IMR-90 (cell line): ENCODE measurements around the gene IL36A. TPM values are rescaled to one million over a fixed set of nuclear protein-coding genes. Genes with fewer than 3 reads are reported as not detected.

Source experiments
- ATAC-seq: fragments of 200-7000 bp; cut with Tn5 transposase; 2 replicates; pipeline ENCODE4 v1.9.1; 2020; ENCODE audit warnings: low read depth, mild to moderate bottlenecking, moderate library complexity
- BruUV-seq: library from RNA; stranded (reverse); fragments of 400-500 nt; replicated peaks from 2 replicates; lab custom pipeline; 2021; lab: Mats Ljungman, UMichigan
- CTCF ChIA-PET: fragments of 300-600 bp; formaldehyde crosslinking; extraction: SDS; loops from one replicate; lab custom pipeline; 2021; ENCODE audit warnings: antibody characterized with exemption; lab: Yijun Ruan, JAX
- POLR2A ChIA-PET: fragments of 300-600 bp; sonication (Branson Sonifier 250); formaldehyde crosslinking; loops from one replicate; lab custom pipeline; 2022; ENCODE audit warnings: antibody characterized with exemption; ENCODE audit not compliant: unreplicated experiment; lab: Charles Lee
- DNase-seq: peaks from one replicate; pipeline ENCODE4 v3.0.0; 2013
- H2AFZ ChIP-seq: replicated peaks from 2 replicates; pipeline ENCODE3; 2013; ENCODE audit warnings: low read length, mild to moderate bottlenecking; ENCODE audit not compliant: poor library complexity
- H2AK5ac ChIP-seq: 2 replicates; pipeline ENCODE4 v1.6.1; 2013; ENCODE audit warnings: low read depth, low read length, inconsistent platforms
- H2AK9ac ChIP-seq: replicated peaks from 2 replicates; pipeline ENCODE3; 2013; ENCODE audit warnings: mild to moderate bottlenecking, low read depth, low read length, moderate library complexity; ENCODE audit not compliant: poor library complexity
- H2BK120ac ChIP-seq: 2 replicates; pipeline ENCODE4 v1.6.1; 2013; ENCODE audit warnings: low read depth, low read length, inconsistent platforms
- H2BK15ac ChIP-seq: 3 replicates; pipeline ENCODE4 v1.6.1; 2013; ENCODE audit warnings: low read depth, low read length, inconsistent platforms
- H2BK20ac ChIP-seq: 2 replicates; pipeline ENCODE4 v1.6.1; 2013; ENCODE audit warnings: low read depth, mild to moderate bottlenecking, inconsistent platforms, low read length, moderate library complexity
- H2BK5ac ChIP-seq: 2 replicates; pipeline ENCODE4 v1.6.1; 2013; ENCODE audit warnings: mild to moderate bottlenecking, low read depth, low read length, inconsistent platforms; ENCODE audit not compliant: poor library complexity, severe bottlenecking
- H3K14ac ChIP-seq: replicated peaks from 2 replicates; pipeline ENCODE4 v1.6.1; 2013; ENCODE audit warnings: low read depth, low read length, inconsistent platforms
- H3K18ac ChIP-seq: 2 replicates; pipeline ENCODE4 v1.6.1; 2013; ENCODE audit warnings: low read depth, low read length, control low read depth
- H3K23ac ChIP-seq: 2 replicates; pipeline ENCODE4 v1.6.1; 2013; ENCODE audit warnings: low read depth, low read length, inconsistent platforms
- H3K27ac ChIP-seq: 2 replicates; pipeline ENCODE4 v1.5.1; 2013; ENCODE audit warnings: mild to moderate bottlenecking, control low read depth, low read length; ENCODE audit not compliant: insufficient read depth
- H3K27me3 ChIP-seq: 2 replicates; pipeline ENCODE4 v1.6.1; 2013; ENCODE audit warnings: low read length; ENCODE audit not compliant: control insufficient read depth, insufficient read depth
- H3K36me3 ChIP-seq: 2 replicates; pipeline ENCODE4 v1.6.1; 2013; ENCODE audit warnings: low read length, mixed read lengths; ENCODE audit not compliant: control insufficient read depth, insufficient read depth
- H3K4ac ChIP-seq: 2 replicates; pipeline ENCODE4 v1.6.1; 2013; ENCODE audit warnings: low read depth, low read length, inconsistent platforms
- H3K4me1 ChIP-seq: 2 replicates; pipeline ENCODE4 v1.6.1; 2013; ENCODE audit warnings: low read length, mixed read lengths; ENCODE audit not compliant: control insufficient read depth, insufficient read depth
- H3K4me2 ChIP-seq: 2 replicates; pipeline ENCODE4 v1.6.1; 2013; ENCODE audit warnings: low read depth, mild to moderate bottlenecking, control low read depth, low read length, moderate library complexity
- H3K4me3 ChIP-seq: 2 replicates; pipeline ENCODE4 v1.5.1; 2013; ENCODE audit warnings: low read depth, mild to moderate bottlenecking, control low read depth, low read length, moderate library complexity; ENCODE audit not compliant: insufficient read depth
- H3K56ac ChIP-seq: 2 replicates; pipeline ENCODE4 v1.6.1; 2013; ENCODE audit warnings: low read length, inconsistent platforms; ENCODE audit not compliant: insufficient read depth; ENCODE audit errors: extremely low read depth
- H3K79me1 ChIP-seq, 2 experiments: 2 replicates each; pipeline ENCODE4 v1.6.1; 2013; ENCODE audit warnings: low read length in 2 of 2, inconsistent platforms in 1 of 2, low read depth in 1 of 2
- H3K9ac ChIP-seq: 2 replicates; pipeline ENCODE4 v1.6.1; 2013; ENCODE audit warnings: low read depth, low read length, control low read depth
- H3K9me1 ChIP-seq: 2 replicates; pipeline ENCODE4 v1.6.1; 2013; ENCODE audit warnings: low read length, inconsistent platforms; ENCODE audit not compliant: insufficient read depth
- H3K9me3 ChIP-seq: 2 replicates; pipeline ENCODE4 v1.6.1; 2013; ENCODE audit warnings: low read length; ENCODE audit not compliant: control insufficient read depth, insufficient read depth
- H4K20me1 ChIP-seq: 2 replicates; pipeline ENCODE4 v1.6.1; 2013; ENCODE audit warnings: low read length, inconsistent platforms; ENCODE audit not compliant: insufficient read depth
- H4K5ac ChIP-seq: 2 replicates; pipeline ENCODE4 v1.6.1; 2013; ENCODE audit warnings: mild to moderate bottlenecking, low read depth, low read length, control low read depth
- H4K8ac ChIP-seq, 2 experiments: 2 replicates each; pipeline ENCODE4 v1.6.1; 2013; ENCODE audit warnings: low read depth in 2 of 2, low read length in 2 of 2, control low read depth in 1 of 2, inconsistent platforms in 1 of 2
- H4K91ac ChIP-seq: 2 replicates; pipeline ENCODE4 v1.6.1; 2013; ENCODE audit warnings: low read depth, low read length, inconsistent platforms; ENCODE audit not compliant: insufficient read depth
- BHLHE40 ChIP-seq: fragments of 150-350 bp; IDR thresholded peaks from 2 replicates; pipeline ENCODE4 v1.6.1; 2016; ENCODE audit warnings: mild to moderate bottlenecking, low read depth, low read length
- CTCF ChIP-seq: conservative IDR thresholded peaks from 2 replicates; pipeline ENCODE4 v1.5.1; 2012; ENCODE audit warnings: mild to moderate bottlenecking, low read depth, low read length, improper control_type of control experiment
- MAFK ChIP-seq: IDR thresholded peaks from 2 replicates; pipeline ENCODE4 v1.6.1; 2012; ENCODE audit warnings: low read depth, low read length, improper control_type of control experiment
- MAZ ChIP-seq: IDR thresholded peaks from 2 replicates; pipeline ENCODE4 v1.6.1; 2012; ENCODE audit warnings: low read depth, mild to moderate bottlenecking, low read length, improper control_type of control experiment, moderate library complexity, borderline replicate concordance
- MXI1 ChIP-seq: IDR thresholded peaks from 2 replicates; pipeline ENCODE4 v1.6.1; 2012; ENCODE audit warnings: low read depth, mild to moderate bottlenecking, low read length, moderate library complexity, borderline replicate concordance
- NFE2L2 ChIP-seq: fragments of 150-350 bp; IDR thresholded peaks from 2 replicates; pipeline ENCODE4 v1.6.1; 2016; ENCODE audit warnings: low read depth, mild to moderate bottlenecking, low read length
- POLR2A ChIP-seq: IDR thresholded peaks from 2 replicates; pipeline ENCODE4 v1.6.1; 2012; ENCODE audit warnings: mild to moderate bottlenecking, low read depth, low read length
- RAD21 ChIP-seq: IDR thresholded peaks from 2 replicates; pipeline ENCODE4 v1.6.1; 2012; ENCODE audit warnings: low read length, improper control_type of control experiment
- RCOR1 ChIP-seq: IDR thresholded peaks from 2 replicates; pipeline ENCODE4 v1.6.1; 2012; ENCODE audit warnings: mild to moderate bottlenecking, low read length, improper control_type of control experiment; ENCODE audit not compliant: insufficient replicate concordance
- RFX5 ChIP-seq: IDR thresholded peaks from 2 replicates; pipeline ENCODE4 v1.8.0; 2012; ENCODE audit warnings: low read depth, mild to moderate bottlenecking, low read length, moderate library complexity
- USF2 ChIP-seq: fragments of 150-350 bp; IDR thresholded peaks from 2 replicates; pipeline ENCODE4 v1.6.1; 2017; ENCODE audit warnings: mild to moderate bottlenecking, antibody characterized with exemption, low read length, low read depth
- WGBS, 2 experiments: methylation state at CpG; one replicate each; pipeline versions ENCODE4 v1.1.5 to v1.1.7; 2013; ENCODE audit warnings: missing lambda C conversion rate in 2 of 2; ENCODE audit not compliant: insufficient read length in 1 of 2; ENCODE audit errors: extremely low coverage in 2 of 2; 5-methylcytosine and 5-hydroxymethylcytosine counted together
- dilution Hi-C: fragments of 300-500 bp; cut with HindIII; formaldehyde crosslinking; loops from one replicate; pipeline ENCODE4 v1.14.3; 2018; ENCODE audit warnings: low sequenced_read_pairs; ENCODE audit not compliant: unreplicated experiment
- in situ Hi-C: fragments of 300-500 bp; cut with MboI; formaldehyde crosslinking; loops from 3 replicates; pipeline ENCODE4 v1.14.3; 2019; ENCODE audit warnings: low sequenced_read_pairs, inconsistent platforms, mixed read lengths
- intact Hi-C: fragments of 100-400 bp; cut with micrococcal nuclease; formaldehyde crosslinking; loops from 2 replicates; pipeline ENCODE4 v1.10.0; 2022
- polyA plus RNA-seq, 3 experiments: library from polyadenylated mRNA; depleted of rRNA; stranded (reverse); fragments of >200 nt; gene quantifications; 2 replicates each; pipeline ENCODE4 v1.2.3, GENCODE V29; 2012; ENCODE audit warnings: low replicate concordance in 1 of 3
- total RNA-seq: library from RNA; depleted of rRNA; stranded (reverse); fragments of >200 nt; gene quantifications from 2 replicates; pipeline ENCODE4 v1.2.3, GENCODE V29; 2012
- TF ChIP-seq, protein P1 (sequence below): fragments of 150-350 bp; IDR thresholded peaks from 2 replicates; pipeline ENCODE4 v1.6.1; 2016; ENCODE audit warnings: low read depth, mild to moderate bottlenecking, low read length, moderate library complexity, borderline replicate concordance

The IL36A gene
- total and polyA plus RNA-seq, 2 of the 4 experiments (the other 2 are of a cell fraction): not detected

GRCh38 chr2:113015042-113015441, 9.8 kb downstream of the IL36A start:
- Histone ChIP-seq H2AK9ac (no peak overlapping the region), H2BK15ac (no peak overlapping the region), H2AFZ (no peak overlapping the region), H2AK5ac (no peak overlapping the region), H4K8ac (no peak overlapping the region), H3K4me3 (no peak overlapping the region), H3K18ac (no peak overlapping the region), H2BK20ac (no peak overlapping the region), H2BK5ac (no peak overlapping the region), H3K23ac (no peak overlapping the region), H3K4me2 (no peak overlapping the region), H3K27me3 (peaks cover 2% of the 10 kb centered on the region), H3K4me1 (no peaks in the 10 kb centered on the region), H3K9me1 (no peaks in the 10 kb centered on the region), H3K56ac (no peak overlapping the region), H4K91ac (no peak overlapping the region), H4K20me1 (no peaks in the 10 kb centered on the region), H3K9ac (no peak overlapping the region), H3K14ac (no peak overlapping the region), H2BK120ac (no peak overlapping the region), H3K27ac (no peak overlapping the region), H3K36me3 (no peaks in the 10 kb centered on the region), H3K79me1 (no peaks in the 10 kb centered on the region), H4K5ac (no peak overlapping the region), H3K4ac (no peak overlapping the region), H3K9me3 (no peaks in the 10 kb centered on the region)
- ChIA-PET POLR2A (no interaction called here), CTCF (no interaction called here)
- BruUV-seq: no TSS peak
- no peak for ATAC-seq
- WGBS, 2 experiments: no CpG with 5 or more reads among the region's 1 CpG
- dilution Hi-C loops (no loop called here), in situ Hi-C loops (no loop called here), intact Hi-C loops (no loop called here)
- DNase-seq: no peak
- TF ChIP-seq RFX5: no peak
- TF ChIP-seq POLR2A: no peak
- TF ChIP-seq MAFK: no peak
- TF ChIP-seq USF2: no peak
- no peak for TF ChIP-seq MXI1
- no peak for TF ChIP-seq MAZ
- TF ChIP-seq RCOR1: no peak
- TF ChIP-seq NFE2L2: no peak
- TF ChIP-seq, protein P1, sequence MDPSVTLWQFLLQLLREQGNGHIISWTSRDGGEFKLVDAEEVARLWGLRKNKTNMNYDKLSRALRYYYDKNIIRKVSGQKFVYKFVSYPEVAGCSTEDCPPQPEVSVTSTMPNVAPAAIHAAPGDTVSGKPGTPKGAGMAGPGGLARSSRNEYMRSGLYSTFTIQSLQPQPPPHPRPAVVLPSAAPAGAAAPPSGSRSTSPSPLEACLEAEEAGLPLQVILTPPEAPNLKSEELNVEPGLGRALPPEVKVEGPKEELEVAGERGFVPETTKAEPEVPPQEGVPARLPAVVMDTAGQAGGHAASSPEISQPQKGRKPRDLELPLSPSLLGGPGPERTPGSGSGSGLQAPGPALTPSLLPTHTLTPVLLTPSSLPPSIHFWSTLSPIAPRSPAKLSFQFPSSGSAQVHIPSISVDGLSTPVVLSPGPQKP: no peak
- no peak for TF ChIP-seq RAD21
- no peak for TF ChIP-seq CTCF
- no peak for TF ChIP-seq BHLHE40
